Activated T-helper 1 cell treated with Interleukin-2 at 50 U/mL for 16 hours (primary cell): ENCODE data around the gene TMEM259.

Experiments
- DNase-seq: peaks from one replicate; pipeline ENCODE4 v3.0.0-alpha.2; 2020; ENCODE audit warnings: low read depth

TMEM259 gene

DNA sequence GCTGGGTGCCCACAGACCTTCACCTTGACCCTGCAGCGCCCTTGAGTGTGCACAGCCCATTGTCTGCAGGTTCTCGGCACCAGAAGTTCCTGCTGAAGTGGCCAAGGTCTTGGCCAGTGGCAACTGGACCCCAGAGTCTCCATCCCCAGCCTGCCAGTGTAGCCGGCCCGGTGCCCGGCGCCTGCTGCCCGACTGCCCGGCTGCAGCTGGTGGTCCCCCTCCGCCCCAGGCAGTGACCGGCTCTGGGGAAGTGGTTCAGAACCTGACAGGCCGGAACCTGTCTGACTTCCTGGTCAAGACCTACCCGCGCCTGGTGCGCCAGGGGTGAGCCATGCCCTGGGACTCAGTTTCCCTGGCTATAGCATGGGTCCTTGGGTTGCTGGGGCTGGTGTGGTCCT lies 34.1 kb upstream of the TMEM259 start:
- DNase-seq: no peak

DNA sequence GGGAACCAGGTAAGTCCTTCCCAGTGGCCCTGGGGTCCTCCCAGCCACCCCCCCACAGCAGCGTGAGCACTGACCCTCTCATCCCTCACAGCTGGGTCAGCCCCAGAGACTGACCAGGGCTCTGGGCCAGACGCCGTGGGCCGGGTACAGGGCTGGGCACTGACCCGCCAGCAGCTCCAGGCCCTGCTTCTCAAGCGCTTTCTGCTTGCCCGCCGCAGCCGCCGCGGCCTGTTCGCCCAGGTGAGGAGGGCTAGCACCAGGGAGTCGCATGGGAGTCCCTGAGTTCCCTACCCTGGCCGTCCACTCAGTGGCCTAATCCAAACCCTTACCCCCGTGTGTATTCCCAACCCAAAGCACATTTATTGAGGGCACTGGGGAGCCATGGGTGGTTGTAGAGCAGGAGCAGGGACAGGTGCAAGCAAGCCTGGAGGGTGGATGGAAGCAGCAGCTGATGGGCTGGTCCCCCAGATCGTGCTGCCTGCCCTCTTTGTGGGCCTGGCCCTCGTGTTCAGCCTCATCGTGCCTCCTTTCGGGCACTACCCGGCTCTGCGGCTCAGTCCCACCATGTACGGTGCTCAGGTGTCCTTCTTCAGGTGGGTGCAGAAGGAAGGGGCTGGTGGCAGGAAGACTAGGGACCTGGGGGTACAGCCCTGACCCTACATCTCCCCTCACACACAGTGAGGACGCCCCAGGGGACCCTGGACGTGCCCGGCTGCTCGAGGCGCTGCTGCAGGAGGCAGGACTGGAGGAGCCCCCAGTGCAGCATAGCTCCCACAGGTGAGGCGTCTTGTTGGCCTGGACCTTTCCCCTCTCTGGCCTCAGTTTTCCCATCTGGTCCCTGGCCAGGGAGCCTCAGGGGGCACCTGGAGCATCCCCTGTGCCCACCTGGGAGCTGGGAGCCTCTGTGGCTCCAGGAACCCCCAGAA lies 33.4 kb upstream of the TMEM259 start:
- DNase-seq: no peak

DNA sequence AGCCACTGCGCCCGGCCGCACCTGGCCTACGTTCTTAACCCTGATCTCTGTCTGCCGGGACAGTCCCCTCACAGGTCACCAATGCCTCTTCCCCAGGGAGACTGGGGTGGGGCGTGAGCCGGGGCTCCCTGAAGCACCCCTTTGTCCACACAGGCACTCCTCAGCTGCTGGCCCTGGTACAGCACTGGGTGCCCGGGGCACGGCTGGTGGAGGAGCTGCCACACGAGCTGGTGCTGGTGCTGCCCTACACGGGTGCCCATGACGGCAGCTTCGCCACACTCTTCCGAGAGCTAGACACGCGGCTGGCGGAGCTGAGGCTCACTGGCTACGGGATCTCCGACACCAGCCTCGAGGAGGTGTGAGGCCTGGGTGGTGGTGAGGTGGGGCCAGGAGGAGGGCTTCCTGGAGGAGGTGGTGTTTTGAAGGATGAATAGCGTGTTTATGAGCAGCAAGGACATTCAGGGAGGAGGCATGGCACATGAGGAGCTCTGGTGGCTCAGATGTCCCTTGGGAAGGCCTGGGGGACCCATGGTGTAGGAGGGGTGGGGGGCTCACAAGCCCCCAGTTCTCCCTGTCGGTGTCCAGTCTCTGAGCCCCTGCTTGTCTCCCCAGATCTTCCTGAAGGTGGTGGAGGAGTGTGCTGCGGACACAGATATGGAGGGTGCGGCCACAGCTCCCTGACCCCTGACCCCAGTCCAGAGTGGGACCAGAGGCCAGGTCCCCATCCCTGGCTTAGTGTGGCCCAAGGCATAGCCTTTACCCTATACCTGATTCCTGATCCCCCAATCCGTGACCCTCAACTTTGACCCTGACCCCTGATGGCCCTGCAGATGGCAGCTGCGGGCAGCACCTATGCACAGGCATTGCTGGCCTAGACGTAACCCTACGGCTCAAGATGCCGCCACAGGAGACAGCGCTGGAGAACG lies 32.5 kb upstream of the TMEM259 start:
- DNase-seq: no peak

DNA sequence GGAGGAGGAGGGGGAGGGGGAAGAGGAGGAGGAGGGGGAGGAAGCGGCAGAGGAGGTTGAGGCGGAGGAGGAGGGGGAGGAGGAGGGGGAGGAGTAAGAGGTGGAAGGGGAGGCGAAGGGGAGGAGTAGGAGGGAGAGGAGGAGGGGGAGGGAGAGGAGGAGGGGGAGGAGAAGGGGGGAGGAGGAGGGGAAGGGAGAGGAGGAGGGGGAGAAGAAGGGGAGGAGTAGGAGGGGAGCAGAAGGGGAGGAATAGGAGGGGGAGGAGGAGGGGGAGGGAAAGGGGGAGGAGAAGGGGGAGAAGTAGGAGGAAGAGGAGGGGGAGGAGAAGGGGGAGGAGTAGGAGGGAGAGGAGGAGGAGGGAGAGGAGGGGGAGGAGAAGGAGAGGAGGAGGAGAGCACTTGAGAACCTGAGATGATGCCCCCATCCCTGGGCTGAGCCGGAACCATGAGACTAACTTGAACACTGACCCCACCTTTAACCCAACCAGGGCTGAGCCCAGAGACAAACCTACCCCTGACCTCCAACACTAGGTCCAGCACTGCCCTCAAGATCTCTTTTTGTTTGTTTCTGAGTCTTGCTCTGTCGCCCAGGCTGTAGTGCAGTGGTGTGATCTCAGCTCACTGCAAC lies 31.5 kb upstream of the TMEM259 start:
- DNase-seq: no peak

DNA sequence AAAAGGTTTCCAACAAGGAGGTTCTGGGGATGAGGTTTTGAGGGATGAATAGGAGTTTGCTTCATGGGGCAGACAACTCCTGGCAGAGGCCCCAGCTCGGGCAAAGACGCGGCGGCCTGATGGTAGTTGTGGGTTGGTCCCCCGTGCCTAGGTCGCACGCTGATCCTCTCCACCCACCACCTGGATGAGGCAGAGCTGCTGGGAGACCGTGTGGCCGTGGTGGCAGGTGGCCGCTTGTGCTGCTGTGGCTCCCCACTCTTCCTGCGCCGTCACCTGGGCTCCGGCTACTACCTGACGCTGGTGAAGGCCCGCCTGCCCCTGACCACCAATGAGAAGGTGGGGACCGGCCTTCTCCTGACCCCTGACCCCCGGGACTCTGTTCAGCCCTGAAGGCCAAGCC lies 30.9 kb upstream of the TMEM259 start:
- no peak for DNase-seq

DNA sequence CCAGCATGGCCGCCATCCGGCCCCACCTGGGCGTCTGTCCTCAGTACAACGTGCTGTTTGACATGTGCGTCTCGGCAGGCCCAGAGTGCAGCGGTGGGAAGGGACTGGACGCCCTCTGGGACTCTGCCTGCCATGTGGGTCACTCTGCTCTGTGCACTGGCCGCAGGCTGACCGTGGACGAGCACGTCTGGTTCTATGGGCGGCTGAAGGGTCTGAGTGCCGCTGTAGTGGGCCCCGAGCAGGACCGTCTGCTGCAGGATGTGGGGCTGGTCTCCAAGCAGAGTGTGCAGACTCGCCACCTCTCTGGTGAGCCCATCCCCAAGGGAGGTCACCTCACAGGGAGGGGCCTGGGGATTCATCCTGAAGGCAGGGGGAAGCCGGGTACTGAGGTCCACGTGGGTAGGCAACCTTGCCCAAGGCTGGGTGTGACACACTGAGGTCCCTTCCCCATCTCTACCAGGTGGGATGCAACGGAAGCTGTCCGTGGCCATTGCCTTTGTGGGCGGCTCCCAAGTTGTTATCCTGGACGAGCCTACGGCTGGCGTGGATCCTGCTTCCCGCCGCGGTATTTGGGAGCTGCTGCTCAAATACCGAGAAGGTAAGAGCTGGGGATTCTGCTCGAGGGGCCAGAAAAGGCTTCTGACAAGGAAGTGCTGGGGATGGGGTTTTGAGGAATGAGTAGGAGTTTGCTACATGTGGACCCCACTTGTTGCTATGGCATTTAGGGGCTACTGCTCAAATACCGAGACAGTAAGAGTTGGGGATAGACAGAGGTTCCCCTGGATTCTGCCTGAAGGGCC lies 30.3 kb upstream of the TMEM259 start:
- no peak for DNase-seq

DNA sequence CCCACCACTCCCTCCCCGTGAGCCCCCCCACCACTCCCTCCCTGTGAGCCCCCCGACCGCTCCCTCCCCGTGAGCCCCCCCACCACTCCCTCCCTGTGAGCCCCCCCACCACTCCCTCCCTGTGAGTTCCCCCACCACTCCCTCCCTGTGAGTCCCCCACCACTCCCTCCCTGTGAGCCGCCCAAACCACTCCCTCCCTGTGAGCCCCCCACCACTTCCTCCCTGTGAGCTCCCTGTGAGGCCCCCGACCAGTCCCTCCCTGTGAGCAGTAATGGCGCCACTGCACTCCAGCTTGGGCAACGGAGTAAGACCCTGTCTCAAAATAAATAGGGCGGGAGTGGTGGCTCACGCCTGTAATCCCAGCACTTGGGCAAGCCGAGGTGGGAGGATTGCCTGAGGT lies 28.9 kb upstream of the TMEM259 start:
- DNase-seq: no peak

DNA sequence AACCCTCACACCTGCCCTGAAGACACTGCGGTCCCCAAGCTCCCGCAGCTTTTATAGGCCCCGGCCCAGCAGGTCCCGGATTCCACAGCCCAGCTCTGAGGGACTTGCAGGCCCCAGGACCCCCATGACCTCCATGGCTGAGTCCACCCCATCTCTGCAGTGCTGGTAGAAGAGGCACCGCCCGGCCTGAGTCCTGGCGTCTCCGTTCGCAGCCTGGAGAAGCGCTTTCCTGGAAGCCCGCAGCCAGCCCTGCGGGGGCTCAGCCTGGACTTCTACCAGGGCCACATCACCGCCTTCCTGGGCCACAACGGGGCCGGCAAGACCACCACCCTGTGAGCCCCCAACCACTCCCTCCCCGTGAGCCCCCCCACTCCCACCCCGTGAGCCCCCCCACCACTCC lies 28.2 kb upstream of the TMEM259 start:
- DNase-seq: no peak

DNA sequence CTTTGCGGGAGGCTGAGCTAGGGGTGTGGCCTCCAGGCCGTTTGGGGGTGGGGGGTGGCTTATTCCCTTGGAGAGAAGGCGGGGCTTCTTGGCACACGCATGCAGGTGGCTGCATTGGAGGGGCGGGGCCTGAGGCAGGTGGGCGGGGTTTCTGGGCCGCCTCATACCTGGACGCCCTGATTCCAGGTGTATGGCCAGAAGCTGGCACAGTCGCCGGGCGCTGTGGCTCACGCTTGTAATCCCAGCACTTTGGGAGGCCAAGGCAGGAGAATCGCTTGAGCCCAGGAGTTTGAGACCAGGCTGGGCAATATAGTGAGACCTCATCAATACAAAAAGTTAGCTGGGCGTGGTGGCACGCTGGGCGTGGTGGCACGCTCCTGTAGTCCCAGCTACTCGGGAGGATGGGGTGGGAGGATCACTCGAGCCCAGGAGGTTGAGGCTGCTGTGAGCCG lies 26.8 kb upstream of the TMEM259 start:
- no peak for DNase-seq

DNA sequence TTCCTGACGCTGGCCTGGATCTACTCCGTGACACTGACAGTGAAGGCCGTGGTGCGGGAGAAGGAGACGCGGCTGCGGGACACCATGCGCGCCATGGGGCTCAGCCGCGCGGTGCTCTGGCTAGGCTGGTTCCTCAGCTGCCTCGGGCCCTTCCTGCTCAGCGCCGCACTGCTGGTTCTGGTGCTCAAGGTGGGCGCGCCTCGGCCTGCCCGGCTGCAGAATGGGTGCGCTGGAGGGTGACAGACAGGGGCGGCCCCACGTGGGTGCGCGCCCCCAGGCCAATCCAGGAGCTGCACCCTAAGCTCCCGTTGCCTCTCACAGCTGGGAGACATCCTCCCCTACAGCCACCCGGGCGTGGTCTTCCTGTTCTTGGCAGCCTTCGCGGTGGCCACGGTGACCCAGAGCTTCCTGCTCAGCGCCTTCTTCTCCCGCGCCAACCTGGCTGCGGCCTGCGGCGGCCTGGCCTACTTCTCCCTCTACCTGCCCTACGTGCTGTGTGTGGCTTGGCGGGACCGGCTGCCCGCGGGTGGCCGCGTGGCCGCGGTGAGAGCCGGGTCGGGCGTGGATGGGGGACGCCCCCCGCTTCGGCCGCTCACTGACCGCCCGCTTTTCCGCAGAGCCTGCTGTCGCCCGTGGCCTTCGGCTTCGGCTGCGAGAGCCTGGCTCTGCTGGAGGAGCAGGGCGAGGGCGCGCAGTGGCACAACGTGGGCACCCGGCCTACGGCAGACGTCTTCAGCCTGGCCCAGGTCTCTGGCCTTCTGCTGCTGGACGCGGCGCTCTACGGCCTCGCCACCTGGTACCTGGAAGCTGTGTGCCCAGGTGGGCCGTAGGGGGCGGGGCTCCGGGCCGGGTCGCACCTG lies 26.1 kb upstream of the TMEM259 start:
- DNase-seq: no peak

DNA sequence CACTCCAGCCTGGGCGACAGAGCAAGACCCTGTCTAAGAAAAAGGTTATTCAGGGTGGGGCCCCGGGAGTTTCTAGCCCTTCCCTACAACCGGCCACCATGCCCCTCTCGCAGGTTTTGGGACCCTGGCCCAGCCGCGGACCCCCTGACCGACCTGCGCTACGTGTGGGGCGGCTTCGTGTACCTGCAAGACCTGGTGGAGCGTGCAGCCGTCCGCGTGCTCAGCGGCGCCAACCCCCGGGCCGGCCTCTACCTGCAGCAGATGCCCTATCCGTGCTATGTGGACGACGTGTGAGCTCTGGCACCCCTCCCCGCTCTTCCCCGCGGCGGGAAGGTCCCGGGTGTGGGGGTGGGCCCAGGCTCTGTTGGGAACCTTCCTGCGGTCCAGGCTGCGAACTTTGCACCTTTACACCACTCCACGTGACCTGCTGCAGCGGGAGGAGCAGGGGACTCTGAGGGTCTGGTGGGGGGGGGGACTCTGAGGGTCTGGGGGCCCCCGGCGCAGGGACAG lies 25.2 kb upstream of the TMEM259 start:
- DNase-seq: no peak

DNA sequence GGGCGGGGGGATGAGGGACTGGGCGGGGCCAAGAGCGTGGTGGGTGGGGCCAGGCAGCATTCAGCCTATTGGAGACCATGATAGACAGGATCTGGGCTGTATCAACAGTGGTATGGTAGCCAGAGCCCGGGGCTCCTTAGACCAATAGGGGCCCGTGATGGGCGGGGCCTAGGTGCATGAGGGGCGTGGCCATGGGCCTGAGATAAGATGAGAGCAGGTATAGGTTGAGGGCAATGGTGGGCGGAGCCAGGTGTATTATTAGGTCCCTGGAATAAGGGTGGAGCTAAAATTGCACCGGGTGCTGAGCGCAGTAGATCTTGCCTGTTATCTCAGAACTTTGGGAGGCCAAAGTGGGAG lies 24.3 kb upstream of the TMEM259 start:
- DNase-seq: no peak

DNA sequence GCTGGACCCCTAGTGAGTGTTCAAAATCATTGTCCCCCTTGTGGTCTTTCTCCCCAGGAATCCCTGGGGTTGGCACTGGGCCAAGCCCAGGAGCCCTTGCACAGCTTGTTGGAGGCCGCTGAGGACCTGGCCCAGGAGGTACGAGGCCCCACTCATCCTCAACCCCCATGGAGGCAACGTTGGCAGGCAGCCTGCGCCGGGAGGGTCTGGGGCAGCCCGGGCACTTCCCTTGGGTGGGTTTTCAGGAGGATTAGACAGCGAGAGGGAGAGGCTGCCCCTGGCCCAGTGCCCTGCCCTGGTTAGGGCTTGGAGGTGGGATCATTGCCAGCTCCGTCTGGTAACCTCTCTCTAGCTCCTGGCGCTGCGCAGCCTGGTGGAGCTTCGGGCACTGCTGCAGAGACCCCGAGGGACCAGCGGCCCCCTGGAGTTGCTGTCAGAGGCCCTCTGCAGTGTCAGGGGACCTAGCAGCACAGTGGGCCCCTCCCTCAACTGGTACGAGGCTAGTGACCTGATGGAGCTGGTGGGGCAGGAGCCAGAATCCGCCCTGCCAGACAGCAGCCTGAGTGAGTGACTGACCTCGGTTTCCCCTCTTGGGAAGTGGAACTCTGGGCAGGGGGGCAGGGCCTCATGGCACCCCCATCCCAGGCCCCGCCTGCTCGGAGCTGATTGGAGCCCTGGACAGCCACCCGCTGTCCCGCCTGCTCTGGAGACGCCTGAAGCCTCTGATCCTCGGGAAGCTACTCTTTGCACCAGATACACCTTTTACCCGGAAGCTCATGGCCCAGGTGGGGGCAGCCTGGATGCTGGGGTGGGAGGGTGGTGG lies 22.0 kb upstream of the TMEM259 start:
- DNase-seq: no peak

DNA sequence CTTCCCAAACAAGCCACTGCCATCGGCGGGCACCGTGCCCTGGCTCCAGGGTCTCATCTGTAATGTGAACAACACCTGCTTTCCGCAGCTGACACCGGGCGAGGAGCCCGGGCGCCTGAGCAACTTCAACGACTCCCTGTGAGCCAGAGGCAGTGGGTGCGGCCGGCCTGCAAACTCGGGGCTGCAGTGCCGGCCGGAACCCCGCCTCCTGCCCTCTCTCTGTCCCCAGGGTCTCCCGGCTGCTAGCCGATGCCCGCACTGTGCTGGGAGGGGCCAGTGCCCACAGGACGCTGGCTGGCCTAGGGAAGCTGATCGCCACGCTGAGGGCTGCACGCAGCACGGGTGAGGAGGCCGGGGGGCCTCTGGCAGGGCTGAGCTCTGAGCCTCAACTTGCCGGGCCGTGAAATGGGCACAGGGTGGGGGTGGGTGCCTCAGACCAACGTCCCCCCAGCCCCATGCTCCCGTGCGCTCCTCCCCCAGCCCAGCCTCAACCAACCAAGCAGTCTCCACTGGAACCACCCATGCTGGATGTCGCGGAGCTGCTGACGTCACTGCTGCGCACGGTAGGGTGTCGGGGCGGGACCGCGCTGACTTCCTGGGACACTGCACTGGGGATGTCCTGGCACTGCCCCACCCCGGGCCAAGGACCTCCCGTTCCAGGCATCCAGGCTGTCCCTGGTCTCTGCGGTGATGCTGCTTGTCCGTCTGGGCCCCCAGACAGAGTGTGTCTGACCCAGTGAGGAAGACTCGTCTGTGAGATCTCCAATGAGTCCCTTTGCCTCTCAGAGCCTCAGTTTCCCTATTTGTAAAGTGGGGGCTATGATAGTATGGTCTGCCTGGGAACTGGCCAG lies 21.1 kb upstream of the TMEM259 start:
- no peak for DNase-seq

DNA sequence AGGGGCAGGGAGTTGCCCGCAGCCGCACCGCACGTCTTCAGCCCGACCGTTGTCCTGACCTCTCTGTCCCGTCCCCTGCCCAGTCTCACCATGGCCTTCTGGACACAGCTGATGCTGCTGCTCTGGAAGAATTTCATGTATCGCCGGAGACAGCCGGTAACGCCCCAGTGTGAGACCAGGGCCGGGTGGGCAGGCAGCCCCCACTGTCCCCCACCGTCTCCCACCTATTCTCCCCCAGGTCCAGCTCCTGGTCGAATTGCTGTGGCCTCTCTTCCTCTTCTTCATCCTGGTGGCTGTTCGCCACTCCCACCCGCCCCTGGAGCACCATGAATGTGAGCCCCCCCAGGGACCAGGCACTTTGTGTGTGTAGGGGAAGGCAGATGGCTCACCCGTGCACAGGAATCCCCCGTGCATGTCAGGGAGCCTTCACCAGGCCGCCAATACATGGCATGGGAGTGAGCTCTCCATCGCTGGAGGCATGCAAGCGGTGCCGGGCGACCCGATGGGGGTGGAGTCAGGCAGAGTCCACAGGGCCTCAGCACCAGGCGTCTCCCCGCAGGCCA lies 20.4 kb upstream of the TMEM259 start:
- DNase-seq: no peak

DNA sequence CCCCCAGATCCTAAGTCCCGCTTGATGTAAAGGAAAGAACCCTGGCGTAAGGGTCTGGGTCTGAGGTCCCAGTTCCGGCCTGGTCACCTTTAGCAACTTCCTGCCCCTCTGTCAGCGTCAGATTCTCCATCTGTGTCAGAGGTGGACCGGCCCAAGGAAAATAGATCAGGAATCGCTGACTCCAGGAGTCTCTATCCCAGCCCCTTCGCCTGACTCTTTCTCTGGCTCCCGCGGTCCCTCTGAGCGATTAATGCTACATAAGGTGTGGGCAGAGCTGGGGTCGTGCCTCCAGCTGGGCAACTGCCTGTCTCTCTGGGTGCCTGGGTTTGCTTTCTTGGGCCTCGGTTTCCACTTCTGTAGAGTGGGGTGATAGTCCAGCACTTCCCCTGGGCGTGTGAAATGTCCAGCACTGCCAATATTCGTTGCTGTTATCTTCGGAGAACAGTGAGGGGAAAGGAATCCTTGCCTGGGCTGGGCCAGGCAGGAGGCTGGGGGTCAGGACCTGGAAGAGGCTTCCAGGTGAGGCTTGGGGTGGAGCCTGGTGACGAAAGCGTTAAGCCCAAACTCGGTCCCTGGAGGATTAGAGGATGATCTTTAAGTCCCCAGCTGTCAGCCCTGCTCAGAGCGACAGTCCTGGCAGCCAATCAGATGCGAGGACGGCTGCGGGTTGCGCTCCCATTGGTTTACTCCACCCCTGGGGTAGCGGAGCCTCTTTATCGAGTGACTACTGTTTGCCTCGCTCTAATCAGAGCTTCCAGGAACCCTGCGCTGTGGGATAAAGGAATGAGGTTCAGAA lies 19.8 kb upstream of the TMEM259 start:
- peak; percentile 84 for DNase-seq
